ENCODE data around the gene PSME2. TPM values are rescaled to one million over a fixed set of nuclear protein-coding genes. Genes with fewer than 3 reads are reported as not detected.

The PSME2 gene
- total and polyA plus RNA-seq, 5 donors from 2014 or later = 167 to 603 (median 393) TPM

DNA sequence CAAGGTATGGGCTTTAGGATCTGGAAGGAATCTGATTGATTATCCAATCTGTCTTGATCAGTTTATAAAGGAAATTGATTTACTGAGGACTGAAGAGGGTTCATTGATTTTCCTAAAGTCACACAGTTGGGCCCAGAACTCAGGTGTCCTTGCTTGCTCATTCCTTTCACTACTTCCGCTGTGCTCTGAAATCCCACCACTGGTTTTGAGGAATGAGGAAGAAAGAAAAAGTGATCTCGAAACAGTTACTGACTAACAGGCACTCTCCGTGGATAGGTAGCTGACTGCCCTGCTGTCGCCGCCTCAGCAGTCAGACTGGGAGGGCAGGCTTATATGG lies 16.1 kb downstream of the PSME2 start, which contains the start of gene FITM1:
TSS of gene FITM1 (plus strand) at position 280 of the 337 bp plus-strand sequence. CDS start 905 bp downstream, outside the sequence.
- peaks cover 20% of the 10 kb centered on the region for H3K4me1 ChIP-seq (ENCODE audit: control insufficient read depth, insufficient read depth, low read length, poor library complexity, severe bottlenecking)
- no peak for ATAC-seq (ENCODE audit: low read depth in 2 of 2)
- Mint-ChIP-seq H3K27me3 (peaks cover 4% of the 10 kb centered on the region), H3K4me1 (peaks cover 9 to 33% (median 22%) of the 10 kb centered on the region in 4 donors), H3K27ac (peak within 1 kb of the TSS in 2 of 3 donors; percentile 9 to 62), H3K4me3 (peak within 1 kb of the TSS in 3 of 4 donors; percentile 19 to 61 (median 58)), H3K36me3 (peaks cover 4% of the 10 kb centered on the region), H3K9me3 (peaks cover 0 to 1% (median 0%) of the 10 kb centered on the region in 7 donors)
- no peak within 1 kb of the TSS for H3K27ac ChIP-seq (ENCODE audit: insufficient read depth, low read length, poor library complexity, severe bottlenecking)
- H3K36me3 ChIP-seq (ENCODE audit: control insufficient read depth, insufficient read depth, low read length) = no peaks in the 10 kb centered on the region
- H3K27me3 ChIP-seq (ENCODE audit: control insufficient read depth, insufficient read depth, low read length) = no peaks in the 10 kb centered on the region
- H3K9me3 ChIP-seq (ENCODE audit: control insufficient read depth in 2 of 2, low read length in 2 of 2) = no peaks in the 10 kb centered on the region
- no peak for DNase-seq
- no peak within 1 kb of the TSS for H3K4me3 ChIP-seq (ENCODE audit: low read depth, low read length)

GRCh38 chr14:24129410-24129998 lies 16.9 kb downstream of the PSME2 start:
- H3K4me1 Mint-ChIP-seq = peaks cover 5 to 29% (median 18%) of the 10 kb centered on the region in 4 donors
- ATAC-seq (ENCODE audit: low read depth in 2 of 2) = no peak
- H3K27ac Mint-ChIP-seq = no peak overlapping the region
- Histone ChIP-seq H3K4me3 (ENCODE audit: low read depth, low read length) (no peak overlapping the region), H3K9me3 (ENCODE audit: control insufficient read depth in 2 of 2, low read length in 2 of 2) (no peaks in the 10 kb centered on the region), H3K36me3 (ENCODE audit: control insufficient read depth, insufficient read depth, low read length) (no peaks in the 10 kb centered on the region), H3K27me3 (ENCODE audit: control insufficient read depth, insufficient read depth, low read length) (no peaks in the 10 kb centered on the region), H3K27ac (ENCODE audit: insufficient read depth, low read length, poor library complexity, severe bottlenecking) (no peak overlapping the region), H3K4me1 (ENCODE audit: control insufficient read depth, insufficient read depth, low read length, poor library complexity, severe bottlenecking) (peaks cover 15% of the 10 kb centered on the region)
- H3K4me3 Mint-ChIP-seq = no peak overlapping the region
- H3K27me3 Mint-ChIP-seq = peaks cover 4% of the 10 kb centered on the region
- DNase-seq = no peak
- peaks cover 8% of the 10 kb centered on the region for H3K36me3 Mint-ChIP-seq
- no peaks in the 10 kb centered on the region for H3K9me3 Mint-ChIP-seq

- Histone ChIP-seq H3K27me3 (ENCODE audit: control insufficient read depth, insufficient read depth, low read length) (no peaks in the 10 kb centered on the region), H3K36me3 (ENCODE audit: control insufficient read depth, insufficient read depth, low read length) (peaks cover 15% of the 10 kb centered on the region), H3K4me1 (ENCODE audit: control insufficient read depth, insufficient read depth, low read length, poor library complexity, severe bottlenecking) (peaks cover 11% of the 10 kb centered on the region), H3K9me3 (ENCODE audit: control insufficient read depth in 2 of 2, low read length in 2 of 2) (no peaks in the 10 kb centered on the region), H3K27ac (ENCODE audit: insufficient read depth, low read length, poor library complexity, severe bottlenecking) (no peak overlapping the region), H3K4me3 (ENCODE audit: low read depth, low read length) (no peak overlapping the region)
- Mint-ChIP-seq H3K36me3 (peaks cover 21% of the 10 kb centered on the region), H3K9me3 (no peaks in the 10 kb centered on the region), H3K27ac (no peak overlapping the region), H3K27me3 (no peaks in the 10 kb centered on the region), H3K4me1 (peaks cover 0 to 23% (median 12%) of the 10 kb centered on the region in 4 donors), H3K4me3 (no peak overlapping the region)
- DNase-seq (no peak), ATAC-seq (ENCODE audit: low read depth in 2 of 2) (no peak)
Observed at GRCh38 chr14:24127673-24128072, 18.7 kb downstream of the PSME2 start.

GRCh38 chr14:24126939-24127338 lies 19.5 kb downstream of the PSME2 start:
- H3K36me3 Mint-ChIP-seq = peaks cover 24% of the 10 kb centered on the region
- H3K4me1 Mint-ChIP-seq = peaks cover 0 to 16% (median 8%) of the 10 kb centered on the region in 4 donors
- no peak overlapping the region for H3K4me3 Mint-ChIP-seq
- H3K36me3 ChIP-seq (ENCODE audit: control insufficient read depth, insufficient read depth, low read length) = peaks cover 19% of the 10 kb centered on the region
- no peaks in the 10 kb centered on the region for H3K9me3 Mint-ChIP-seq
- no peaks in the 10 kb centered on the region for H3K27me3 ChIP-seq (ENCODE audit: control insufficient read depth, insufficient read depth, low read length)
- no peak for ATAC-seq (ENCODE audit: low read depth in 2 of 2)
- H3K27ac ChIP-seq (ENCODE audit: insufficient read depth, low read length, poor library complexity, severe bottlenecking) = no peak overlapping the region
- H3K4me3 ChIP-seq (ENCODE audit: low read depth, low read length) = no peak overlapping the region
- H3K4me1 ChIP-seq (ENCODE audit: control insufficient read depth, insufficient read depth, low read length, poor library complexity, severe bottlenecking) = peaks cover 4% of the 10 kb centered on the region
- DNase-seq = no peak
- H3K27ac Mint-ChIP-seq = peak overlapping the region in 1 of 3 donors; percentile 20
- no peaks in the 10 kb centered on the region for H3K27me3 Mint-ChIP-seq
- no peaks in the 10 kb centered on the region for H3K9me3 ChIP-seq (ENCODE audit: control insufficient read depth in 2 of 2, low read length in 2 of 2)

DNA sequence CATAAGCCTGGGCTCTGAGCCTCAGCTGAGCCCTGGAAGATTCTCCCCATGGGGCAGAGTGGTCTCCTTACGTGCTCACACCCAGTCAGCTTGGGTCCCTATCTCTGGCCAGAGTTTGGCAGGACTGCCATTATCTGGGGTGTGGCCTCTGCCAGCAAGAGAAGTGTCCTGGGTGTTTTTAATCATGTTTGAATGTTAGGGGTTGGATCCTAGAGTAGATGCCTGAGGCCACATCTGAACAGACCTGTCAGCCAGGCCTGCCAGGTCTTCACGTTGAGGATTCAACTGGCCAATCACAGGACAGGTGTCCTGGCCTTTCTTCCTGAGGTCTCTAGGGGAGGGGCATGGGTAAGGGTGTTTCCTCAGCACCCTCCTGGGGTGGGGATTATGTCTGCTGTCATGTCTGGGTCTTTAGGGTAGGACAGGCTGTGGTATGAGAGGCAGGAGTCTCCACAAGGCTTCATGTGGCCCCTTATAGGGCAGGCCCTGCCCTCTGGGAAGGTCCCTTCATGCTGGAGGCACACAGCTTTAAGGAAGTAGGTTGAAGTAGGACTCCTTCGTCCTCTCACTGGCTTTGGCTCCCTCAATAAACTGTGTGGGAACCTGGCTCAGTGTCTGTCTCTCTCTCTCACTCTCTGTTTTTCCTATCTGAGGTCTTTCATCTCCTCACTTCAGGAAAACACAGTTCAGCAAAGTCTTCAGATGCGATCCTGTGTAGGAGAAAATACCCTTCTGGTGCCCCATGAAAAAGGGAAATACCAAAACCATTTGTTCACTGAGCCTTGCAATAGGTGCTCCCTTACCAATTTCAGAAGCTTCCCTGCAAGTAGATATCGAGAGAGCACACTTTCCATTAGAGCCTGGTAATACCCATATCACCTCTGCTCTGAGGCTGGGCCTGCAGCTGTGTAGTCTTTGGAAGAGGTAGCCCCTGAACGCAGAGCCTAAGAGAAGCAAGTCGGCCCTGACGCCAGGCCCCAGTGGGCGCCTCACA lies 22.7 kb downstream of the PSME2 start:
- DNase-seq (no peak), ATAC-seq (ENCODE audit: low read depth in 2 of 2) (peak; percentile 34 to 36)
- H3K27me3 Mint-ChIP-seq = no peaks in the 10 kb centered on the region
- peaks cover 0 to 11% (median 0%) of the 10 kb centered on the region in 4 donors for H3K4me1 Mint-ChIP-seq
- H3K9me3 Mint-ChIP-seq = no peaks in the 10 kb centered on the region
- no peak overlapping the region for H3K27ac Mint-ChIP-seq
- no peak overlapping the region for H3K4me3 ChIP-seq (ENCODE audit: low read depth, low read length)
- H3K27me3 ChIP-seq (ENCODE audit: control insufficient read depth, insufficient read depth, low read length) = no peaks in the 10 kb centered on the region
- H3K36me3 Mint-ChIP-seq = peaks cover 32% of the 10 kb centered on the region
- no peaks in the 10 kb centered on the region for H3K4me1 ChIP-seq (ENCODE audit: control insufficient read depth, insufficient read depth, low read length, poor library complexity, severe bottlenecking)
- H3K36me3 ChIP-seq (ENCODE audit: control insufficient read depth, insufficient read depth, low read length) = peaks cover 49% of the 10 kb centered on the region
- no peaks in the 10 kb centered on the region for H3K9me3 ChIP-seq (ENCODE audit: control insufficient read depth in 2 of 2, low read length in 2 of 2)
- no peak overlapping the region for H3K4me3 Mint-ChIP-seq
- no peak overlapping the region for H3K27ac ChIP-seq (ENCODE audit: insufficient read depth, low read length, poor library complexity, severe bottlenecking)

GRCh38 chr14:24122898-24123297 lies 23.5 kb downstream of the PSME2 start:
- H3K27ac ChIP-seq (ENCODE audit: insufficient read depth, low read length, poor library complexity, severe bottlenecking) = no peak overlapping the region
- ATAC-seq (ENCODE audit: low read depth in 2 of 2) (no peak), DNase-seq (no peak)
- peaks cover 58% of the 10 kb centered on the region for H3K36me3 ChIP-seq (ENCODE audit: control insufficient read depth, insufficient read depth, low read length)
- Mint-ChIP-seq H3K9me3 (no peaks in the 10 kb centered on the region), H3K27ac (no peak overlapping the region), H3K27me3 (no peaks in the 10 kb centered on the region), H3K4me1 (peaks cover 0 to 16% (median 3%) of the 10 kb centered on the region in 4 donors), H3K4me3 (no peak overlapping the region), H3K36me3 (peaks cover 40% of the 10 kb centered on the region)
- no peaks in the 10 kb centered on the region for H3K9me3 ChIP-seq (ENCODE audit: control insufficient read depth in 2 of 2, low read length in 2 of 2)
- H3K4me1 ChIP-seq (ENCODE audit: control insufficient read depth, insufficient read depth, low read length, poor library complexity, severe bottlenecking) = no peaks in the 10 kb centered on the region
- no peaks in the 10 kb centered on the region for H3K27me3 ChIP-seq (ENCODE audit: control insufficient read depth, insufficient read depth, low read length)
- no peak overlapping the region for H3K4me3 ChIP-seq (ENCODE audit: low read depth, low read length)

- no peaks in the 10 kb centered on the region for H3K9me3 Mint-ChIP-seq
- H3K27ac ChIP-seq (ENCODE audit: insufficient read depth, low read length, poor library complexity, severe bottlenecking) = no peak overlapping the region
- H3K27ac Mint-ChIP-seq = no peak overlapping the region
- H3K27me3 ChIP-seq (ENCODE audit: control insufficient read depth, insufficient read depth, low read length) = no peaks in the 10 kb centered on the region
- H3K4me3 Mint-ChIP-seq = no peak overlapping the region
- H3K4me3 ChIP-seq (ENCODE audit: low read depth, low read length) = no peak overlapping the region
- H3K36me3 ChIP-seq (ENCODE audit: control insufficient read depth, insufficient read depth, low read length) = peaks cover 63% of the 10 kb centered on the region
- peaks cover 0 to 19% (median 5%) of the 10 kb centered on the region in 4 donors for H3K4me1 Mint-ChIP-seq
- peaks cover 44% of the 10 kb centered on the region for H3K36me3 Mint-ChIP-seq
- no peaks in the 10 kb centered on the region for H3K27me3 Mint-ChIP-seq
- no peak for DNase-seq
- ATAC-seq (ENCODE audit: low read depth in 2 of 2) = no peak
- no peaks in the 10 kb centered on the region for H3K9me3 ChIP-seq (ENCODE audit: control insufficient read depth in 2 of 2, low read length in 2 of 2)
- H3K4me1 ChIP-seq (ENCODE audit: control insufficient read depth, insufficient read depth, low read length, poor library complexity, severe bottlenecking) = peaks cover under 1% of the 10 kb centered on the region
Observed at GRCh38 chr14:24122416-24122815, 24.0 kb downstream of the PSME2 start.

Measured in CD4-positive, CD25-positive, alpha-beta regulatory T cell (primary cell).